ENCODE data around the gene HLA-DOB.

DNA sequence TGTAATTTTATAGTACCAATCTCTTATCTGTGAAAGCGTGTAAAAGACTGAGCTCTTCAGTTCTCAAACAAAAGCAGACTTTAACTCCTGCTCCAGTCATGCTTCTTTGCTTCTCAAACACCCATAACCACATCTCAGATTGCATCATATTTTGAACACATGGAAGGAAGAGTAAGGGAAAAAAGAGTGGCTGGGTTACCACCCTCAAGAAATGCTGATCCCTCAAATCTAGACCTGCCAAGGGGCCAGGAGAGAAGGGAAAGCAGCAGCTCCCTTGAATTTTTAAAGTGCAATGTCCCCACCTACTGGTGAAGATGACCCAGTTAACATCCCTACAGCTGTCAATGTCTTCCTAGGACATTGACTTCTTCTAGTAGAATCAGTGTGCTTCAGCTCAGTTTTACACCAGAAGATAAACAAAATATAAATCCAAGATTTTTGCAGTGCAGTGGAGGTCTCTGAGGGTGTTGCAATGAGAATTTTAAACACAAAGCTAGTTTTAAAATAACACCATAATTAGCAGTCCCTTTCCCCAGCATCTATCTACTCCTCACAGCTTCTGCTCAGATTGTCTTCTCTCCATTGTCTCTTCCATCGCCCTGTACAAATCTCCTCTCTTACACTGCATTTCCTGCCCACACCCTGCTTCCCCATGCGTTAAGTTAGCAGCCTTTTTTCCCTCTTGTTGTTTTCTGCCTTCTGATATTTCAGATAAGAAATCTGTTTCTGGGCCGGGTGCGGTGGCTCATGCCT is 30.8 kb downstream of the HLA-DOB start:
- TF ChIP-seq, protein P1, sequence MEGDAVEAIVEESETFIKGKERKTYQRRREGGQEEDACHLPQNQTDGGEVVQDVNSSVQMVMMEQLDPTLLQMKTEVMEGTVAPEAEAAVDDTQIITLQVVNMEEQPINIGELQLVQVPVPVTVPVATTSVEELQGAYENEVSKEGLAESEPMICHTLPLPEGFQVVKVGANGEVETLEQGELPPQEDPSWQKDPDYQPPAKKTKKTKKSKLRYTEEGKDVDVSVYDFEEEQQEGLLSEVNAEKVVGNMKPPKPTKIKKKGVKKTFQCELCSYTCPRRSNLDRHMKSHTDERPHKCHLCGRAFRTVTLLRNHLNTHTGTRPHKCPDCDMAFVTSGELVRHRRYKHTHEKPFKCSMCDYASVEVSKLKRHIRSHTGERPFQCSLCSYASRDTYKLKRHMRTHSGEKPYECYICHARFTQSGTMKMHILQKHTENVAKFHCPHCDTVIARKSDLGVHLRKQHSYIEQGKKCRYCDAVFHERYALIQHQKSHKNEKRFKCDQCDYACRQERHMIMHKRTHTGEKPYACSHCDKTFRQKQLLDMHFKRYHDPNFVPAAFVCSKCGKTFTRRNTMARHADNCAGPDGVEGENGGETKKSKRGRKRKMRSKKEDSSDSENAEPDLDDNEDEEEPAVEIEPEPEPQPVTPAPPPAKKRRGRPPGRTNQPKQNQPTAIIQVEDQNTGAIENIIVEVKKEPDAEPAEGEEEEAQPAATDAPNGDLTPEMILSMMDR (IDR thresholded peaks at IDR 0.05), result peak; percentile 56 to 80 (median 66)
- no peak for TF ChIP-seq POLR2A (IDR thresholded peaks at IDR 0.05)
